MCF 10A (cell line): ENCODE data around the gene HIPK4. TPM values are rescaled to one million over a fixed set of nuclear protein-coding genes. Genes with fewer than 3 reads are reported as not detected.

Source experiments
- BruUV-seq: library from RNA; stranded (reverse); fragments of 400-500 nt; replicated peaks from 2 replicates; lab custom pipeline; 2021; lab: Mats Ljungman, UMichigan
- CTCF ChIA-PET: fragments of 300-600 bp; sonication (Branson Sonifier 250); formaldehyde crosslinking; extraction: SDS; loops from one replicate; lab custom pipeline; 2021; ENCODE audit warnings: antibody characterized with exemption, inconsistent platforms; lab: Yijun Ruan, JAX
- POLR2A ChIA-PET: fragments of 300-600, 350-650 bp; sonication (Branson Sonifier 250); formaldehyde crosslinking; extraction: SDS; loops from one replicate; lab custom pipeline; 2020; ENCODE audit warnings: antibody characterized with exemption, inconsistent platforms; lab: Yijun Ruan, JAX
- DNase-seq: peaks from one replicate; pipeline ENCODE4 v3.0.0-alpha.2; 2018; ENCODE audit not compliant: unreplicated experiment
- H3K27ac Mint-ChIP-seq: one replicate; pipeline ENCODE4 v1.8.0; 2022; ENCODE audit warnings: mild to moderate bottlenecking, low read depth, mixed read lengths; ENCODE audit not compliant: unreplicated experiment
- H3K27me3 Mint-ChIP-seq: one replicate; pipeline ENCODE4 v1.8.0; 2022; ENCODE audit warnings: mixed read lengths; ENCODE audit not compliant: insufficient read depth, unreplicated experiment
- H3K36me3 Mint-ChIP-seq: one replicate; pipeline ENCODE4 v1.8.0; 2022; ENCODE audit warnings: mild to moderate bottlenecking, moderate library complexity, mixed read lengths; ENCODE audit not compliant: insufficient read depth, unreplicated experiment
- H3K4me1 Mint-ChIP-seq: one replicate; pipeline ENCODE4 v1.8.0; 2022; ENCODE audit warnings: mixed read lengths; ENCODE audit not compliant: insufficient read depth, unreplicated experiment
- H3K4me3 Mint-ChIP-seq: one replicate; pipeline ENCODE4 v1.8.0; 2022; ENCODE audit warnings: mild to moderate bottlenecking, moderate library complexity, mixed read lengths; ENCODE audit not compliant: unreplicated experiment
- H3K9me3 Mint-ChIP-seq: one replicate; pipeline ENCODE4 v1.8.0; 2022; ENCODE audit warnings: mixed read lengths; ENCODE audit not compliant: unreplicated experiment
- intact Hi-C: fragments of 100-400 bp; cut with micrococcal nuclease; formaldehyde crosslinking; loops from 2 replicates; pipeline ENCODE4 v1.14.1; 2022
- total RNA-seq: library from RNA; stranded (reverse); gene quantifications from 2 replicates; pipeline ENCODE4 v1.2.3, GENCODE V29; 2022
- TF ChIP-seq, protein P1 (sequence below): fragments of 200-600 bp; IDR thresholded peaks from one replicate; pipeline ENCODE4 v1.8.0; 2022; ENCODE audit warnings: antibody characterized with exemption, mild to moderate bottlenecking; ENCODE audit not compliant: unreplicated experiment

HIPK4 gene
- total RNA-seq, 1 experiment from 2014 or later, result not detected

DNA sequence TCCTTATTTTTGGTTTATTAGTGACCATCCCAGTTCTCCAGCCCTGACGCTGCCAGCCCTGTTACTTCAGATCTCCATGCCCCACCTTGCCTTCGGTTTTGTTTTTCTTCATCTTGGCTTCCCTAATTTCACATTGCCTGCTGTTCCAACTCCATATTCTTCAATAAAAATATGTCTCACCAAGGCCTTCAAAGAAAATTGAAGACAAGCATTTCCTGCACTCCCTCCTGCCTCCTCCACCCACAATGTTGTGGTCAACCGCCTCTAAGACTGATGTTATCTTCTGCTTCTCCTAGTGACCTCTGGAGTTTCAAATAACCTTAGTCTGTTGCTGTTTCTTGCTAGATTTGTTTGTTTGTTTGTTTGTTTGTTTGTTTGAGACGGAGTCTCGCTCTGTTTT lies 26.9 kb downstream of the HIPK4 start:
- TF ChIP-seq, protein P1, sequence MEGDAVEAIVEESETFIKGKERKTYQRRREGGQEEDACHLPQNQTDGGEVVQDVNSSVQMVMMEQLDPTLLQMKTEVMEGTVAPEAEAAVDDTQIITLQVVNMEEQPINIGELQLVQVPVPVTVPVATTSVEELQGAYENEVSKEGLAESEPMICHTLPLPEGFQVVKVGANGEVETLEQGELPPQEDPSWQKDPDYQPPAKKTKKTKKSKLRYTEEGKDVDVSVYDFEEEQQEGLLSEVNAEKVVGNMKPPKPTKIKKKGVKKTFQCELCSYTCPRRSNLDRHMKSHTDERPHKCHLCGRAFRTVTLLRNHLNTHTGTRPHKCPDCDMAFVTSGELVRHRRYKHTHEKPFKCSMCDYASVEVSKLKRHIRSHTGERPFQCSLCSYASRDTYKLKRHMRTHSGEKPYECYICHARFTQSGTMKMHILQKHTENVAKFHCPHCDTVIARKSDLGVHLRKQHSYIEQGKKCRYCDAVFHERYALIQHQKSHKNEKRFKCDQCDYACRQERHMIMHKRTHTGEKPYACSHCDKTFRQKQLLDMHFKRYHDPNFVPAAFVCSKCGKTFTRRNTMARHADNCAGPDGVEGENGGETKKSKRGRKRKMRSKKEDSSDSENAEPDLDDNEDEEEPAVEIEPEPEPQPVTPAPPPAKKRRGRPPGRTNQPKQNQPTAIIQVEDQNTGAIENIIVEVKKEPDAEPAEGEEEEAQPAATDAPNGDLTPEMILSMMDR, result no peak
- no TSS peak for BruUV-seq
- no peaks in the 10 kb centered on the region for H3K9me3 Mint-ChIP-seq
- no peak overlapping the region for H3K4me3 Mint-ChIP-seq
- peak overlapping the region; percentile 54 for H3K27ac Mint-ChIP-seq
- H3K4me1 Mint-ChIP-seq, result no peaks in the 10 kb centered on the region
- intact Hi-C loops, result no loop called here
- no peak for DNase-seq
- ChIA-PET CTCF (interaction anchor here (1.1 kb wide), 1 partner anchor 58 kb away, joined by 4 read pairs; no protein-coding TSS in a partner anchor), POLR2A (no interaction called here)
- H3K36me3 Mint-ChIP-seq, result peaks cover 6% of the 10 kb centered on the region
- H3K27me3 Mint-ChIP-seq, result no peaks in the 10 kb centered on the region

DNA sequence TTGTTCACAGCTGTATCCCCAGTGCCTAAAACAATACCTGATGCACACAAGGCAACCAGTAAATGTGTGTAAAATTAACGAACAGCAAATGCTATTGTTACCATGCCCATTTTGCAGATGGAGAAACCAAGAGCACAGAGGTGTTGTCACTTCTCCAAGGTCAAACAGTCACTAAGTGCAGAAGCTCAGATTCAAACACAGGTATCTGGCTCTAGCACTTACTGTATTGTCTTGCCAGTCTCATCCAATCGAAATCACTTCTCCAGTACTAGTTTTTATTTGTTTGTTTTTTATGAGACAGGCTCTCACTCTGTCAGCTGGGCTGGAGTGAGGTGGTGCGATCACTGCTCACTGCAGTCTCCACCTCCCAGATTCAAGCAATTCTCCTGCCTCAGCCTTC lies 27.8 kb downstream of the HIPK4 start:
- intact Hi-C loops, result no loop called here
- TF ChIP-seq, protein P1, result no peak
- no peak overlapping the region for H3K4me3 Mint-ChIP-seq
- no peak overlapping the region for H3K27ac Mint-ChIP-seq
- H3K9me3 Mint-ChIP-seq, result no peaks in the 10 kb centered on the region
- DNase-seq, result no peak
- BruUV-seq, result no TSS peak
- ChIA-PET POLR2A (no interaction called here), CTCF (no interaction called here)
- H3K27me3 Mint-ChIP-seq, result no peaks in the 10 kb centered on the region
- peaks cover 6% of the 10 kb centered on the region for H3K36me3 Mint-ChIP-seq
- no peaks in the 10 kb centered on the region for H3K4me1 Mint-ChIP-seq

DNA sequence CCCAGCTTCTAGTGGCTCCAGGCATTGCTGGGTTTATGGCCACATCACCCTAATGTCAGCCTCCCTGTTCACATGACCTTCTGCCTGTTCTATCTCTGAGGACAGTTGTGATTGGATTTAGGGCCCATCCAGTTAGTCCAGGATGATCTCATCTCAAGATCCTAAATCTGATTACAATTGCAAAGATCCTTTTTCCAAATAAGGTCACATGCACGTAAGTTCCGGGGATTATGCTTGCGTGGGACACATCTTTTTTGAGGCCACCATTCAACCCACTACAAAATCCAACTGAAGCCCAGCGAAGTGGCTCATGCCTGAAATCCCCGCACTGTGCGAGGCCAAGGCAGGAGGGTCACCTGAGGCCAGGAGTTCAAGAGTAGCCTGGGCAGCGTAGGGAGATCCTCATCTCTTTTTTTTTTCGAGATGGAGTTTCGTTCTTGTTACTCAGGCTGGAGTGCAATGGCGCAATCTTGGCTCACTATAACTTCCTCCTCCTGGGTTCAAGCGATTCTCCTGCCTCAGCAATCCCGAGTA lies 29.2 kb downstream of the HIPK4 start:
- no peak overlapping the region for H3K27ac Mint-ChIP-seq
- intact Hi-C loops, result no loop called here
- POLR2A ChIA-PET, result no interaction called here
- H3K36me3 Mint-ChIP-seq, result peaks cover 6% of the 10 kb centered on the region
- H3K9me3 Mint-ChIP-seq, result no peaks in the 10 kb centered on the region
- no peak overlapping the region for H3K4me3 Mint-ChIP-seq
- DNase-seq, result no peak
- TF ChIP-seq, protein P1, result no peak
- no peaks in the 10 kb centered on the region for H3K27me3 Mint-ChIP-seq
- BruUV-seq, result no TSS peak
- CTCF ChIA-PET, result no interaction called here
- H3K4me1 Mint-ChIP-seq, result no peaks in the 10 kb centered on the region

DNA sequence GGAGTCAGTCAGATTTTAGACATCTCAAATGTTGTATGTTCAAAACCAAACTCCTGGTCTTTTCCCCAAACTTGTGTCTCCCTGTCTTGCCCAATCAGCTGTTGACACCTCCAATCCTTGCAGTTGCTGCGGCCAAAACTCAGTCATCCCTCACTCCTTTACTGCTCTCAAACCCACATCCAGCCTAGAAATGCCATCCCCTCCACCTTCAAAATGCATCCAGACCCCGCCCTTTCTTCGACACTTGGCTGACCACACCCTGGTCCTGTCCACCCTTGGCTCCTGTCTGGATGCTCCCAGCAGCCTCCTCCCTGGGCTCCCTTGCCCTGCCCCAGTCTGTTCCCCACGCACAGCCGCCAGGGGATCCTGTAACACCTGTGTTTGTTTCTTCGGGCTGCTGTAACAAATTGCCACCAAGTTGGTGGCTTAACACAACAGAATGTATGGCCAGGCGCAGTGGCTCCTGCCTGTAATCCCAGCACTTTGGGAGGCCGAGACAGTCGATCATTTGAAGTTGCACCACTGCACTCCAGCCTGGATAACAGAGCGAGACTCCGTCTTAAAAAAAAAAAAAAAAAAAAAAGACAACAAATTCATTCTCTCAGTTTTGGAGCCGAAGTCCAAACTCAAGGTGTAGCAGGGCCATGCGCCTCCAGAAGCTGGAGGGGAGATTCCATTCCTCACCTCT lies 29.8 kb downstream of the HIPK4 start:
- no peaks in the 10 kb centered on the region for H3K9me3 Mint-ChIP-seq
- DNase-seq, result no peak
- no TSS peak for BruUV-seq
- intact Hi-C loops, result no loop called here
- ChIA-PET CTCF (no interaction called here), POLR2A (no interaction called here)
- peaks cover 6% of the 10 kb centered on the region for H3K36me3 Mint-ChIP-seq
- no peak overlapping the region for H3K4me3 Mint-ChIP-seq
- TF ChIP-seq, protein P1, result no peak
- no peak overlapping the region for H3K27ac Mint-ChIP-seq
- H3K27me3 Mint-ChIP-seq, result no peaks in the 10 kb centered on the region
- H3K4me1 Mint-ChIP-seq, result no peaks in the 10 kb centered on the region
